ENCODE data around the gene C16orf96.

The C16orf96 gene

DNA sequence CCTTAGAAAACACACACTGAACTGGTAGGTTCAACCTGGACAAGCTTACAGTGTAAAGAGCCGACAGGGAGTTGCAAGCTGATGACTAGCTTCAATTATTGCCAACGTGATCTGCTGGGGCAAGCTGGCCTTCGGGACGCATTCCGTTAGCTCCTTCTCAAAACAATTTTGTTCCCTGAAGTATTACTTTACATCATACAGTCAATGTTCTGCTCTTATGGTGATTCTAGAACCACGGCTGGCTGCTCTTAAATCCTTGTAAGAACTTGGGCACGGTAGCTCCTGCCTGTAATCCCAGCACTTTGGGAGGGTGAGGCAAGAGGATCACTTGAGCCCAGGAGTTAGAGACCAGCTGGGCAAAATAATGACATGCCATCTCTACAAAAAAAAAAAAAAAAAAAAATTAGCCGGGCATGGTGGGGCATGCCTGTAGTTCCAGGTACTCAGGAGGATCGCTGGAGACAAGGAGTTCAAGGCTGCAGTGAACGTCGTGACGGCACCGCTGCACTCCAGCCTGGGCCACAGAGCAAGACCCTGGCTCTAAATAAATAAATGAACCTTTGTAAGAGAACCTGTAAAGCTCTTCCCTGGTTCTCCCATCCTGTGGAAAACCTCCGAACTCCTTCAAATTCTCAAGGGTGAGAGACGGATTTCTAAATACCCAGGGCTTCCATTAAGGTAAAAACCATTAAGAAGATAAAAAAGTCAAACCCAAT is 19.6 kb upstream of the C16orf96 start:
- TF ChIP-seq SPI1 (IDR thresholded peaks at IDR 0.05; ENCODE audit: low read depth, low read length) (no peak), TAF1 (IDR thresholded peaks at IDR 0.05; ENCODE audit: low read depth, low read length) (no peak), POU2F2 (IDR thresholded peaks at IDR 0.05; ENCODE audit: low read depth, low read length) (no peak), POLR2A (IDR thresholded peaks at IDR 0.05; ENCODE audit: low read depth, low read length) (no peak), PAX5 (IDR thresholded peaks at IDR 0.05; ENCODE audit: insufficient read depth, low read length, severe bottlenecking) (no peak)

GRCh38 chr16:4537376-4538343 is 18.5 kb upstream of the C16orf96 start:
- TF ChIP-seq SPI1 (IDR thresholded peaks at IDR 0.05; ENCODE audit: low read depth, low read length) (no peak), TAF1 (IDR thresholded peaks at IDR 0.05; ENCODE audit: low read depth, low read length) (no peak), POLR2AphosphoS5 (IDR thresholded peaks at IDR 0.05; ENCODE audit: low read depth, low read length) (no peak)
- no peak for DNase-seq (ENCODE audit: insufficient read length, low spot score)
- peak; percentile 40 for FAIRE-seq

More for the DNA sequence above, 19.6 kb upstream of the C16orf96 start:
- FAIRE-seq (no peak), DNase-seq (ENCODE audit: insufficient read length, low spot score) (no peak)

GRCh38 chr16:4538350-4539235 is 17.5 kb upstream of the C16orf96 start, which contains the start of gene CDIP1:
TSS of gene CDIP1 (minus strand) at chr16:4538773. CDS start at chr16:4514130, 24,643 bp downstream.
- FAIRE-seq, result peak; percentile 100
- TF ChIP-seq POLR2A (IDR thresholded peaks at IDR 0.05; ENCODE audit: low read depth, low read length), result peak; percentile 93
- peak; percentile 96 for TF ChIP-seq POLR2AphosphoS5 (IDR thresholded peaks at IDR 0.05; ENCODE audit: low read depth, low read length)
- TF ChIP-seq PAX5 (IDR thresholded peaks at IDR 0.05; ENCODE audit: insufficient read depth, low read length, severe bottlenecking), result peak; percentile 14
- no peak for TF ChIP-seq SPI1 (IDR thresholded peaks at IDR 0.05; ENCODE audit: low read depth, low read length)
- peak; percentile 67 for TF ChIP-seq TAF1 (IDR thresholded peaks at IDR 0.05; ENCODE audit: low read depth, low read length)
- peak; percentile 66 for TF ChIP-seq POU2F2 (IDR thresholded peaks at IDR 0.05; ENCODE audit: low read depth, low read length)
- DNase-seq (ENCODE audit: insufficient read length, low spot score), result peak; percentile 94

DNA sequence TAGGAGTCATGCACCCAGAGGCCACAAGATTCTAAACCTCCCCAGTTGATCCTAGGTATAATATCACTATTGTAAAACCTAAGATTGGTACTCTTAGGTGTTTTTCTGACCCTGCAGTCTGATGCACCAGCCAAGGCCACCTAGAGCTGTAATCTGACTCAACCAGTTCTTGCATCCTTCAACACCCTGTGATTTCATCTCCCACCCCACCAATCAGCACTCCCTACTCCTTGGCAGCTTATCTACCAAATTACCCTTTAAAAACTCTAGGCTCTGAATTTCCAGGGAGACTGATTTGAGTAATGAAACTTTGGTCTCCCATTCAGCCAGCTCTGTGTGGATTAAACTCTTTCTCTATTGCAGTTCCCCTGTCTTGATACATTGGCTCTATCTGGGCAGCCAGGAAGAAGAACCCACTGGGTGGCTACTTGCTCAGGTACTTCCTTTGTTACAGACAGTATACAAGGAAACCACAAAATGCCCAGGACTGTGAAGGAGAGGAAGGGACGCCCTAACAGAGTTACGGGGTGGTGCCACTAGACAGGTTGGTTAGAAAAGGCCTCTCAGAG is 16.3 kb upstream of the C16orf96 start:
- TF ChIP-seq POLR2A (IDR thresholded peaks at IDR 0.05; ENCODE audit: low read depth, low read length) (no peak), POLR2AphosphoS5 (IDR thresholded peaks at IDR 0.05; ENCODE audit: low read depth, low read length) (no peak), POU2F2 (IDR thresholded peaks at IDR 0.05; ENCODE audit: low read depth, low read length) (no peak), TAF1 (IDR thresholded peaks at IDR 0.05; ENCODE audit: low read depth, low read length) (no peak), PAX5 (IDR thresholded peaks at IDR 0.05; ENCODE audit: insufficient read depth, low read length, severe bottlenecking) (no peak), SPI1 (IDR thresholded peaks at IDR 0.05; ENCODE audit: low read depth, low read length) (no peak)
- no peak for DNase-seq (ENCODE audit: insufficient read length, low spot score)
- FAIRE-seq, result no peak

GRCh38 chr16:4544473-4544872 is 11.7 kb upstream of the C16orf96 start:
- DNase-seq (ENCODE audit: insufficient read length, low spot score), result no peak
- no peak for TF ChIP-seq SPI1 (IDR thresholded peaks at IDR 0.05; ENCODE audit: low read depth, low read length)
- TF ChIP-seq POLR2AphosphoS5 (IDR thresholded peaks at IDR 0.05; ENCODE audit: low read depth, low read length), result no peak
- no peak for TF ChIP-seq PAX5 (IDR thresholded peaks at IDR 0.05; ENCODE audit: insufficient read depth, low read length, severe bottlenecking)
- TF ChIP-seq POLR2A (IDR thresholded peaks at IDR 0.05; ENCODE audit: low read depth, low read length), result no peak
- no peak for TF ChIP-seq POU2F2 (IDR thresholded peaks at IDR 0.05; ENCODE audit: low read depth, low read length)
- no peak for TF ChIP-seq TAF1 (IDR thresholded peaks at IDR 0.05; ENCODE audit: low read depth, low read length)

DNA sequence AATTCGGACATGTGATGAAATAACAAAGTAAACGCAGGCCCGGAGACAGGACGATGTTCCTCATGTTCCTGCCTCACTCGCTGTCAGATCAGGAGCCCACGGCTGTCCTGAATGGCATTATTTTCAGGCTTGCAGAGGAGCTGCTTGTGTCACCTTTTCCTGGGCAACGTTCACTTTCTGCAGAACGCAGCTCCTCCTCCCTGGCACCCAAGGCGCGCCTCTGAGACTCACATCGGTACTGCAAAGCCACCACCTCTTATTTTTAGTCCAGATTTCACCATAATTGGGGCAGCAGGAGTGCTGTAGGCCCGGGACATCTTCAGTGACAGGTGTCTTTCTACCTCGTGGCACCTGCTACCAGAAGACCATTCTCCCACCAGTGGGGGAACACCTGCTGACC is 8.0 kb upstream of the C16orf96 start:
- DNase-seq (ENCODE audit: insufficient read length, low spot score) (no peak), FAIRE-seq (no peak)
- no peak for TF ChIP-seq POLR2AphosphoS5 (IDR thresholded peaks at IDR 0.05; ENCODE audit: low read depth, low read length)
- TF ChIP-seq TAF1 (IDR thresholded peaks at IDR 0.05; ENCODE audit: low read depth, low read length), result no peak
- no peak for TF ChIP-seq POLR2A (IDR thresholded peaks at IDR 0.05; ENCODE audit: low read depth, low read length)
- no peak for TF ChIP-seq PAX5 (IDR thresholded peaks at IDR 0.05; ENCODE audit: insufficient read depth, low read length, severe bottlenecking)
- TF ChIP-seq SPI1 (IDR thresholded peaks at IDR 0.05; ENCODE audit: low read depth, low read length), result no peak
- no peak for TF ChIP-seq POU2F2 (IDR thresholded peaks at IDR 0.05; ENCODE audit: low read depth, low read length)

More at GRCh38 chr16:4544473-4544872, 11.7 kb upstream of the C16orf96 start:
- no peak for FAIRE-seq

- no peak for FAIRE-seq
- no peak for DNase-seq (ENCODE audit: insufficient read length, low spot score)
- TF ChIP-seq POU2F2 (IDR thresholded peaks at IDR 0.05; ENCODE audit: low read depth, low read length), result no peak
- no peak for TF ChIP-seq POLR2A (IDR thresholded peaks at IDR 0.05; ENCODE audit: low read depth, low read length)
- TF ChIP-seq SPI1 (IDR thresholded peaks at IDR 0.05; ENCODE audit: low read depth, low read length), result no peak
- no peak for TF ChIP-seq TAF1 (IDR thresholded peaks at IDR 0.05; ENCODE audit: low read depth, low read length)
- TF ChIP-seq POLR2AphosphoS5 (IDR thresholded peaks at IDR 0.05; ENCODE audit: low read depth, low read length), result no peak
- no peak for TF ChIP-seq PAX5 (IDR thresholded peaks at IDR 0.05; ENCODE audit: insufficient read depth, low read length, severe bottlenecking)
Measured at GRCh38 chr16:4550591-4550990, 5.5 kb upstream of the C16orf96 start.

DNA sequence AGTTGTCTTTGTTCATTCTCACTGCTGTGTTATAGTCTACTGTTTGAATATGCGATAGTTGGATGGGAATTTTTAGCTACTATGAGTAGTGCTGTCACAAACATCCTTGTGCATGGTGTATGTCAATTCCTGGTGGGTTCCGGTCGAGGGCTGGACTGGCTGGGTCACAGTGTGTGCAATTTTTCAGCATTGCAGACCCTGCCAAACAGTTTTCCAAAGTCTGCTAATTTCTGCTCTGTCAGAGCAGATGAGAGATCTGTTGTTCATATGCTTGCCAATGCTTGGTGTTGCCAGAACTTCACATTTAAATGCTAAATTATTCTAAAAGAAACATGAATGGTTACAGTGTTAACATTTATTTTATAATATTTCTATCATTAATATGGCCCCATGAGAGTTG is 3.6 kb upstream of the C16orf96 start:
- no peak for TF ChIP-seq SPI1 (IDR thresholded peaks at IDR 0.05; ENCODE audit: low read depth, low read length)
- FAIRE-seq (no peak), DNase-seq (ENCODE audit: insufficient read length, low spot score) (no peak)

All from GM12891 (cell line).